SHP77 treated with DMSO at 0.1 percent for 48 hours (cell line): ENCODE data around the gene VPS36.
"Not testable (repeated sequence)": the region's sequence is repeated elsewhere in the genome, so short reads cannot be mapped to it uniquely, and the experiment has no call there.

Source experiments
- DNase-seq: peaks from one replicate; lab custom pipeline; 2025; lab: John Stamatoyannopoulos, UW

VPS36 gene

GRCh38 chr13:52432456-52432855 lies 18.0 kb downstream of the VPS36 start:
- DNase-seq: no peak

GRCh38 chr13:52428295-52428694 lies 22.1 kb downstream of the VPS36 start:
- DNase-seq: no peak

- DNase-seq: no peak
Measured at GRCh38 chr13:52421216-52421615, 29.2 kb downstream of the VPS36 start.

DNA sequence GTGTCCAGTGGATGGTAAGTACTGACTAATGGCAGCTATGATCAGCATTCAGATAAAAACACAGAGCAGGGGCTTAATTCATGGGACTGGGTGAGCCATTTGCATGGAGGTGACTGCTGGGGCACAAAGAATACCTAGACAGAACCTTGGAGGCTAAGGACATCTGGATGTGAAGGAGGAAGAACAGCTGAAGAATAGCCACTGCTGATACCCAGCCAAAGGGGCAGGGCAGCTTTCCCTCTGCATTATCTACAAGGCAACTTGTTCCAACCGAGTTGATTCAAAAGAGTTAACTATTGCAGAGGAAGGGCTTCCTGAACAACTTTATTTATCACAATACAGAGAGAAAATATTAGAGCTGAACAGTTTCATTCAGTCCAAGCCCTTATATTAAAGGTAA lies 31.4 kb downstream of the VPS36 start:
- DNase-seq: no peak

GRCh38 chr13:52414963-52415362 lies 35.5 kb downstream of the VPS36 start:
- DNase-seq: no peak

DNA sequence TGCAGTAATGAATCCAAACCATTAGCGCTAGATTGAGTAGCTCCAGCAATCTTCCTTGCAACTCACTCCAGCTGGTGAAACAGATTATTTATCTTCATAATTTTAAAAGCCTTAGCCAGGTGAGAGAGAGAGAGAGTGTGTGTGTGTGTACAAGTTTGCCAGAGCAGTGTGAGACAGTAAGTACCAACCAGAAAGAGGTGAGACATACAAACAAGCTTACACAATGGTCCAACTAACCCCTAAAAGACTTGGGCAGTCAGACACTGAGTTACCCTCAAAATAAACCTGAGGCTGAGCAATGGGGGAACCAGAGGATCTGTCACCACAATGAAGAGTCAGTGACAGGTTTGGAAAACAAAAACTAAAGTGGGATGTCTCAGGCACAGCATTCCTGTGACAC lies 36.4 kb downstream of the VPS36 start:
- no peak for DNase-seq

- no peak for DNase-seq
Measured at GRCh38 chr13:52412128-52412527, 38.3 kb downstream of the VPS36 start.

DNA sequence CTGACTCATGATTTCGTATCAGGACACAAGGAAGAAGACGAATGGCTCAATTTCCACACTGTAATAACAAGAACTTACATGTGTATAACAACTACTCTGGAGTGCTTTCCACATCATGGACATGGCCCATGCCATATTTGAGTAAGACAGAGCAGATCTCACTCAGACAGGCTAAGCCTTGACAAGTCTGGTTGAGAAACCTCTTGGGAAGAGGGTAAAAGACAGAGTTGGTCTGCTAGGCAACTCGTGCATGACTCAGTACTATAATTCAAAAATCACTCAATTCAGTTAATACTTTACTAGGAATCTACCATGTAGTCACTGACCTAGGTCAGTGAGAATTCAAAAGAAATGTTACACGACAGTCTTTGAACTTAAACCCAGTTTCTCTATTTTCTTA lies 38.8 kb downstream of the VPS36 start:
- no peak for DNase-seq

DNA sequence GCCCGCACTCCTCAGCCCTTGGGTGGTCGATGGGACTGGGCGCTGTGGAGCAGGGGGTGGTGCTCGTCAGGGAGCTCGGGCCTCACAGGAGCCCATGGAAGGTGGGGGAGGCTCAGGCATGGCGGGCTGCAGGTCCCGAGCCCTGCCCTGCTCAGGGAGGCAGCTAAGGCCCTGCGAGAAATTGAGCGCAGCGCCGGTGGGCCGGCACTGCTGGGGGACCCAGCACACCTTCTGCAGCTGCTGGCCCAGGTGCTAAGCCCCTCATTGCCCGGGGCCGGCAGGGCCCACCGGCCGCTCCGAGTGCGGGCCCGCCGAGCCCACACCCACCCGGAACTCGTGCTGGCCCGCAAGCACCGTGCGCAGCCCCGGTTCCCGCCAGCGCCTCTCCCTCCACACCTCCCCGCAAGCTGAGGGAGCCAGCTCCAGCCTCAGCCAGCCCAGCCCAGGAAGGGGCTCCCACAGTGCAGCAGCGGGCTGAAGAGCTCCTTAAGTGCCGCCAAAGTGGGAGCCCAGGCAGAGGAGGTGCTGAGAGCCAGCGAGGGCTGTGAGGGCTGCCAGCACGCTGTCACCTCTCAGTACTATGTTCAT lies 42.3 kb downstream of the VPS36 start:
- not testable (repeated sequence) for DNase-seq

DNA sequence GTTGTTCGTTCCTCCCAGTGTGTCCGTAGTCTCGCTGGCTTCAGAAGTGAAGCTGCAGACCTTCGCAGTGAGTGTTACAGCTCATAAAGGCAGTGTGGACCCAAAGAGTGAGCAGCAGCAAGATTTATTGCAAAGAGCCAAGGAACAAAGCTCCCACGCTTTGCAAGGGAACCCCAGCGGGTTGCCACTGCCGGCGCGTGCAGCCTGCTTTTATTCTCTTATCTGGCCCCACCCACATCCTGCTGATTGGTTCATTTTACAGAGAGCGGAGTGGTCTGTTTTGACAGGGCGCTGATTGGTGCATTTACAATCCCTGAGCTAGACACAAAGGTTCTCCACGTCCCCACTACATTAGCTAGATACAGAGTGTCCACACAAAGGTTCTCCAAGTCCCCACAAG lies 43.0 kb downstream of the VPS36 start:
- not testable (repeated sequence) for DNase-seq

DNA sequence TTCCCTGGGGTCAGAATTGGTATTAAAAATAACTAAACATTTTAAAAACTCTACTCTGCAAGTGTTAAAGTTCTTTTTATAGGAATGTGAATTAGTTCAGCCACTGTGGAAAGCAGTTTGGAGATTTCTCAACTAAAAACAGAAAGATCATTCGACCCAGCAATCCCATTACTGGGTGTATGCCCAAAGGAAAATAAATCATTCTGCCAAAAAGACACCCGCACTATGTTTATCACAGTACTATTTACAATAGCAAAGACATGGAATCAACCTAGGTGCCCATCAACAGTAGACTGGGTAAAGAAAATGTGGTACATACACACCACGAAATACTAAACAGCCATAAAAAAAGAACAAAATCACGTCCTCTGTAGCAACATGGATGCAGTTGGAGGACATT lies 43.8 kb downstream of the VPS36 start:
- no peak for DNase-seq

GRCh38 chr13:52405767-52406494 lies 44.5 kb downstream of the VPS36 start, which contains the start of gene THSD1:
Gene THSD1 (minus strand): TSS chr13:52406172. CDS start chr13:52402600, 3,572 bp downstream.
- DNase-seq: no peak

GRCh38 chr13:52405369-52405766 lies 45.1 kb downstream of the VPS36 start:
- no peak for DNase-seq

GRCh38 chr13:52399708-52400107 lies 50.7 kb downstream of the VPS36 start:
- no peak for DNase-seq

- no peak for DNase-seq
Measured at GRCh38 chr13:52399046-52399445, 51.4 kb downstream of the VPS36 start.

- no peak for DNase-seq
Measured at GRCh38 chr13:52395704-52396103, 54.7 kb downstream of the VPS36 start.

- no peak for DNase-seq
Measured at GRCh38 chr13:52394586-52394985, 55.8 kb downstream of the VPS36 start.

DNA sequence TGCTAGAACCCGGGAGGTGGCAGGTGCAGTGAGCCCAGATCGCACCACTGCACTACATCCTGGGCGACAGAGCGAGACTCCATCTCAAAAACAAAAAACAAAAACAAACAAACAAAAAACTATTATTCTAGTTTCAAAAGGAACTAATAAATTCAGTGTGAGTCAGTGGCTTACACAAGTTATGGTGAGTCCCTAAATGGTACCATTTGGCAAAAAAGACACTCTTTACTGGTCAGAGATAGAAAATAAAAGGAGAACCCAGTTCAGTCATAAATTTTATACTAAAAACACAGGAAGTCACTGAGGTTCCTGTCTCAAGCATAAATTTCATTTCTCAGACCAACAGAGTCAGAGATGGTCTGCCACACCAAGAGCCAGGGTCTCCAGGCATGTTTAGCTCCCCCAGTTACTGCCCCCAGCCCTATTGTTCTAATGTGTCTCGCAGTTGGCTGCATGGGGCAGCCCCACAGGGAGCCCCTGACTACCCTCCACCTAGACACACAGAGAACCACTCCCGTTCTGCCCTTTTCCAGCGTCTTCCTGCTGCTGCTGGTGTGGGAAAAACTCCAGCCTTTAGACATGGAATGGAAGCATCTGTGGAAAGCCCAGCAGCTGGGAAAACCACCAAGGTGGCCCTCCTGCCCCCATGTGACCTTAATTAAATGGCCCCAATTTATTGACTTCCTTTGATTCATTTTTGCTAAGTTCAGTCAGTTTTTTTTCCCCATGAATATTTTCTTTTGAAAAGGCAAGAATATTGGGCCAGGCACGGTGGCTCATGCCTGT lies 56.7 kb downstream of the VPS36 start:
- no peak for DNase-seq

DNA sequence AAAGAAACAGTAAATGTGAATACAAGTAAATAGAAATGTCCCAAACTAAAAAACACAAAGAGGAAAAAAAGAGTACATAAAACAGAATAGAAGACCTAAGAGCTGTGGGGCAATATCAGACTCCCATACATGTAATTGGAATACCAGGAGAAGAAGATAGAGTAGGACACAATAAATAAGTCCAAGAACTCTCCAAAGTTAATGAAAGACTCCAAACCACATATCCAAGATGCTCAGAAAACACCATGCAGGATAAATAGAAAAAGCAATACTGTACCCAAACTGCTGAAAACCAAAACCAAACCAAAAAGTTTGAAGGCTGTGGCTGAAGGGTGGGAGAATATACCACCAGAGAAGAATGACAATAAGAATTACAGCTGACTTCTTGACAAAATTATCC lies 62.7 kb downstream of the VPS36 start:
- no peak for DNase-seq

GRCh38 chr13:52385870-52386269 lies 64.6 kb downstream of the VPS36 start:
- DNase-seq: no peak

DNA sequence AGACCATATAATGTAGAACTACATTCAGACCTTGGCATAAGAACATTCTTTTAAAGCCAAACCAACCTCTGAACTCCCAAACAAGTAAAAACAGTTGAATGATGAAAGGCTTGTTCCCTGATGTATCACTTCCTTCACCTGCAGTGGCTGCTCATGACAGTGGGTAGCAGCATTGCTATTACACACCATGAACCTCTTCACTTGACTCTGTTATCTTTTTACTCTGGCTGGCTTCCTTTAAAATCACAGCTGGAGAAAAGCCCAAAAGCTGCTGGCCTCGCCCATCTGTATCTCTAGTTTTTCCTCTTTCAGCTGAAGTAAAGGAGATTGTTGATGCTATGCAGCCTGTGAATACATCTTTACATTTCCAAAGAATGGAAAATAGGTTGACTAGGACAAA lies 67.1 kb downstream of the VPS36 start:
- no peak for DNase-seq

GRCh38 chr13:52378312-52378711 lies 72.1 kb downstream of the VPS36 start:
- DNase-seq: no peak

DNA sequence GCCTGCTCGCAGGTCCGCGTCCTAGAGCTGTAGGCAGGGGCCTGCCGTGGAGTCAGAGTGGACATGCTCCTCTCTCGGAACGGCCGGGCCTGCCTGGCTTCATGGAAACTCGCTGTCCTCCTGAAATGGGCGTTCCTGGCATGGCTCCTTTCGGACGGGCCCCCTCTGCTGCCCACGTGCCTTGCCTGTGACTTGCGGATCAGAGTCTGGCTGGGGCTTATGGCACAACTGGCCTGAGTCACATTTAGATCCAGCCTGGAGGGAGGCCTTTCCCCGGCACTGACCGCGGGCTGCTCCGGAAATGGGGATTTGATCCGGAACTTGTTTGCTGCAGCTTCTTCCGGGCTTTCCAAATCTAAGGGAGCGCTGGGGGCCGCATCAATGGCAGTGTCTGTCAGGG lies 72.5 kb downstream of the VPS36 start:
- no peak for DNase-seq
